Motor neuron (in vitro differentiated cells): ENCODE data around the gene IKZF2. TPM values are rescaled to one million over a fixed set of nuclear protein-coding genes. Genes with fewer than 3 reads are reported as not detected.

Experiments
- ATAC-seq, 8 experiments: fragments of 200-7000 bp; cut with Tn5 transposase; replicated peaks in 6 of 8; 2 replicates each; pipeline ENCODE4 v1.8.0; 2021; ENCODE audit warnings: mild to moderate bottlenecking in 8 of 8, moderate library complexity in 8 of 8
- H3K27ac ChIP-seq, 2 donors: fragments of 250-450 bp; sonication (Bioruptor Pico); 2 replicates each; pipeline ENCODE4 v1.9.0; 2021; ENCODE audit warnings: antibody characterized with exemption in 2 of 2, mild to moderate bottlenecking in 2 of 2, moderate library complexity in 1 of 2
- H3K4me1 ChIP-seq, 2 donors: fragments of 250-450 bp; sonication (Bioruptor Pico); replicated peaks in 1 of 2; 2 replicates each; pipeline ENCODE4 v1.6.1; 2021; ENCODE audit warnings: antibody characterized with exemption in 2 of 2, mild to moderate bottlenecking in 2 of 2, moderate library complexity in 1 of 2
- H3K4me3 ChIP-seq, 5 donors: fragments of 250-450 bp; sonication (Bioruptor Pico); 2 replicates each; pipeline ENCODE4 v1.9.0; 2021; ENCODE audit warnings: antibody characterized with exemption in 5 of 5, mild to moderate bottlenecking in 5 of 5, moderate library complexity in 4 of 5
- WGBS, 10 experiments: fragments of 450-650 bp; shearing (Covaris generic); methylation state at CpG; one replicate each; pipeline ENCODE4 v1.0.0; 2022; 5-methylcytosine and 5-hydroxymethylcytosine counted together
- in situ Hi-C, 9 experiments: fragments of 400-800 bp; cut with MboI; loops; one replicate each; pipeline ENCODE4 v1.15.0; 2021; ENCODE audit warnings: low sequenced_read_pairs in 9 of 9, low pct_unique_long_range_greater_than_20kb in 2 of 9; ENCODE audit not compliant: unreplicated experiment in 9 of 9
- total RNA-seq, 8 experiments: library from RNA; unstranded; fragments of 300-600 nt; gene quantifications; 2 replicates each; pipeline versions ENCODE4 v1.2.3 to v1.2.4, GENCODE V29; 2022

Gene IKZF2
- total RNA-seq, 8 experiments from 2014 or later: 1.0 to 20.2 (median 6.4) TPM

- Histone ChIP-seq H3K4me1 (no peaks in the 10 kb centered on the region), H3K4me3 (no peak overlapping the region), H3K27ac (no peak overlapping the region)
- no peak for ATAC-seq
- WGBS, 10 experiments: 20 to 100% (median 89%) methylated on average over 1 to 4 of the region's 4 CpGs; no CpG with 5 or more reads in 2 of the 10 experiments
- in situ Hi-C loops: no loop called here
These were observed 65.9 kb downstream of the IKZF2 start for GRCh38 chr2:213085538-213085937.

DNA sequence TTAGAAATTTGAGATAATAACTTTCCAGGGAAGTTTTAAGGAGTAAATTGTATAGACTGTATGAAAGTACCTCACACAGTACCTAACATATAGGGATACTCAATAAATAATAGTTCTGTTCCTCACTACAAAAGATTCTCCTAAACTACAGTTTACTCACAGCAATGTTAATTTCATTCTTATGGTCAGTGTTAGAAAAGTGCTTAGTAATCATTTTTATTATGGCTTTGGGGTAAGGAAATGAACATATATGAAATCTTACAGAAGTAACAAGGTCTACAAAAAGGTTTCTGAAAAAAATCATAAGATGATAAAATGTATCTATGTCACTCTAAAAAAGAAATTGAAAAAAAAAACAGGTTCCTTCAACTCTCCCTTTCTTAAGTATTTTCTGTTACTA, 67.2 kb downstream of the IKZF2 start:
- Histone ChIP-seq H3K27ac (no peak overlapping the region), H3K4me1 (no peaks in the 10 kb centered on the region), H3K4me3 (no peak overlapping the region)
- no peak for ATAC-seq
- in situ Hi-C loops: no loop called here

- H3K4me3 ChIP-seq: no peak overlapping the region
- in situ Hi-C loops: no loop called here
- no peak overlapping the region for H3K27ac ChIP-seq
- H3K4me1 ChIP-seq: no peaks in the 10 kb centered on the region
- no peak for ATAC-seq
These were observed 70.3 kb downstream of the IKZF2 start for GRCh38 chr2:213080969-213081617.

DNA sequence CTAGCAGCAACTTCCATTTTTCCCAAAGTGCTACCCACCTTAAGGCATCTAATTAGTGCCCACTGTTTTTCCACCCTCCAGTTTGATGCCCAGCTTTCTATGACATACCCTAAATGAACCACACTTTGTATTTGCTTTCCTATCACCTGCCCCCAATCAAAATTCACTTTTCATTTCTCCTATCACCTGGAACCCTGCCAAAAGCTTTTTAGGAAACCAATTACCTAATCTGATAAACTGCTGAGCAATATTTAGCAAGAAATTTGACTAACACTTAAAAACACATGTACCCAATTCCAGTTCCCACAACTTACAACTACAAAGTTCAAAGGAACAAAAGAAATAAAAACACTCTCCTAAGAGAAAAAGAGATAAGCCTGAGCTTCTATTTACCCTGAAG, 71.7 kb downstream of the IKZF2 start:
- no peaks in the 10 kb centered on the region for H3K4me1 ChIP-seq
- ATAC-seq: no peak
- in situ Hi-C loops: no loop called here
- no peak overlapping the region for H3K4me3 ChIP-seq
- H3K27ac ChIP-seq: no peak overlapping the region

- ATAC-seq: no peak
- Histone ChIP-seq H3K4me3 (no peak overlapping the region), H3K27ac (no peak overlapping the region), H3K4me1 (no peaks in the 10 kb centered on the region)
- in situ Hi-C loops: no loop called here
- WGBS, 10 experiments: 0 to 100% (median 100%) methylated on average over 1 of the region's 1 CpG; no CpG with 5 or more reads in 5 of the 10 experiments
These were observed 72.7 kb downstream of the IKZF2 start for GRCh38 chr2:213078686-213079085.

GRCh38 chr2:213069531-213069930, 81.9 kb downstream of the IKZF2 start:
- H3K27ac ChIP-seq: no peak overlapping the region
- no peak for ATAC-seq
- H3K4me3 ChIP-seq: no peak overlapping the region
- WGBS, 10 experiments: 0 to 100% (median 75%) methylated on average over 1 of the region's 1 CpG; no CpG with 5 or more reads in 1 of the 10 experiments
- H3K4me1 ChIP-seq: no peaks in the 10 kb centered on the region
- in situ Hi-C loops: no loop called here

DNA sequence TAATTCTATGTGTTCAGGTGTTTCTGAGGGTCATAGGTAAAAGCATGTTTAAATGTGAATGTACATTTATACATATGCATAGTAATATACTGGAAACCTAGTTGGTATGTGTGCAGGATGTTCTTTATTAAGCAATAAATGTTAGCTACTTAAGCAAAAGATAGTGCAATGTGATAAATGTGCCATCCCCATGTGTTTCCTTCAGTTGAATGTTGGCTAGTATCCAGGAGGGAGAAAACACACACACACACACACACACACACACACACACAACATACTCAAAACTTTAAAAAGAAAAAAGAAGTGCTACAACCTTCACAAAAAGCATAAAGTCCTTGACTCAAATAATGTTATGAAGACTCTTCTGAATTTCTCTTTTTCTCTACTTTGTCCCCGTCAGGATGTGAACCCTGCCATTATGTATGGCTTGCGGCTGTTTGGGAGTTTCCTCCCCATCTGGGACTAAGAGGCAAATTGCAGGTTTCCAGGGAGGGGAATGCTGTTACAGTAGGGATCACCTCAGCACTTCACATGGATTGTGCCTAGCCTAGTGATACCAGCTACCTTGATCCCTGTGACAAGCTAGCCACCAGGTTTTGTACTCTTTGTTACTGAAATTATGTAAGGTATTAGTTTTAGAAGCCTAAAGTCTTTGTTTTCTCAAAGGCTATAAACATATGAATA, 82.6 kb downstream of the IKZF2 start:
- ATAC-seq: peak in 1 of 8 experiments; percentile 73

GRCh38 chr2:213067888-213068287, 83.5 kb downstream of the IKZF2 start:
- H3K27ac ChIP-seq: no peak overlapping the region
- H3K4me1 ChIP-seq: no peaks in the 10 kb centered on the region
- in situ Hi-C loops: no loop called here
- no peak for ATAC-seq
- H3K4me3 ChIP-seq: no peak overlapping the region

More for the DNA sequence above, 82.6 kb downstream of the IKZF2 start:
- Histone ChIP-seq H3K27ac (no peak overlapping the region), H3K4me3 (no peak overlapping the region), H3K4me1 (no peaks in the 10 kb centered on the region)
- whole genome bisulfite sequencing, 10 experiments: 73 to 100% (median 91%) methylated on average over 1 to 2 of the region's 2 CpGs; no CpG with 5 or more reads in 6 of the 10 experiments
- in situ Hi-C loops: no loop called here

GRCh38 chr2:213066443-213066743, 85.0 kb downstream of the IKZF2 start:
- H3K27ac ChIP-seq: no peak overlapping the region
- in situ Hi-C loops: no loop called here
- ATAC-seq: peak in 1 of 8 experiments; percentile 22
- 0 to 40% (median 20%) methylated on average over 1 of the region's 1 CpG; no CpG with 5 or more reads in 7 of the 10 experiments for WGBS, 10 experiments
- H3K4me3 ChIP-seq: no peak overlapping the region
- no peaks in the 10 kb centered on the region for H3K4me1 ChIP-seq

GRCh38 chr2:213065583-213066442, 85.6 kb downstream of the IKZF2 start:
- no peaks in the 10 kb centered on the region for H3K4me1 ChIP-seq
- no peak overlapping the region for H3K4me3 ChIP-seq
- ATAC-seq: peak in 4 of 8 experiments; percentile 38 to 79 (median 56)
- 38 to 78% (median 66%) methylated on average over 2 to 8 of the region's 8 CpGs; no CpG with 5 or more reads in 1 of the 10 experiments for WGBS, 10 experiments
- H3K27ac ChIP-seq: no peak overlapping the region
- in situ Hi-C loops: no loop called here

DNA sequence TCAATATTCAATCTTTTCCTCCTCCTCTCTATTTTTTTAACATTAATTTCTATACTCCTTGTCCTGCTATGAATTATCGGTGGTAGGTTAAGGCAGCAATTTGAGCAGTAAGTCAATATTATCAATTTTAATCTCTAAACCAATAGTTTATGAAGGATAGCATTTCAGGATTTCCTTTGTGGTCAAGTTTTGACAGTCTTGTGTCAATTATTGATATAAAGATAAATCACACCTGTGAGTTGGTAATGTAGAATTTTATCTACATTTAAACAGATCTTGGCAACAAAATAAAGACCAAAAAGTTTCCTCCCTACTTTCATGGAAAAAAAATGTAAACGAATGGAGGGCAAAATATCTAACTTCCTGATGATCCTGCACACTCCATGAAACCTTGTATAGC, 87.3 kb downstream of the IKZF2 start:
- in situ Hi-C loops: no loop called here
- Histone ChIP-seq H3K27ac (no peak overlapping the region), H3K4me3 (no peak overlapping the region), H3K4me1 (no peaks in the 10 kb centered on the region)
- WGBS, 10 experiments: 11 to 100% (median 79%) methylated on average over 1 to 2 of the region's 2 CpGs
- ATAC-seq: no peak

GRCh38 chr2:213057977-213058376, 93.4 kb downstream of the IKZF2 start:
- no peaks in the 10 kb centered on the region for H3K4me1 ChIP-seq
- WGBS, 10 experiments: 42 to 100% (median 83%) methylated on average over 1 to 3 of the region's 3 CpGs
- in situ Hi-C loops: no loop called here
- no peak overlapping the region for H3K27ac ChIP-seq
- no peak overlapping the region for H3K4me3 ChIP-seq
- no peak for ATAC-seq

GRCh38 chr2:213046431-213046830, 105.0 kb downstream of the IKZF2 start:
- in situ Hi-C loops: no loop called here
- Histone ChIP-seq H3K4me3 (no peak overlapping the region), H3K27ac (no peak overlapping the region), H3K4me1 (no peaks in the 10 kb centered on the region)
- ATAC-seq: no peak
- 33 to 100% (median 58%) methylated on average over 1 of the region's 1 CpG; no CpG with 5 or more reads in 6 of the 10 experiments for WGBS, 10 experiments
